H4 (cell line): Measurements from ENCODE around the gene DEFB128. TPM values are rescaled to one million over a fixed set of nuclear protein-coding genes. Genes with fewer than 3 reads are reported as not detected.
A peak's percentile ranks its signal among the peaks of the same experiment; 100 is the strongest.
"Not testable (repeated sequence)": the region's sequence is repeated elsewhere in the genome, so short reads cannot be mapped to it uniquely, and the experiment has no call there.

Experiments used
- DNase-seq: peaks from one replicate; pipeline ENCODE4 v3.0.0-alpha.2; 2015; ENCODE audit warnings: low spot score
- total RNA-seq: library from RNA; depleted of rRNA; stranded (reverse); fragments of >200 nt; shearing (Covaris generic); gene quantifications from 2 replicates; pipeline ENCODE4 v1.2.3, GENCODE V29; 2014; rRNA removed

Gene DEFB128
- total RNA-seq: not detected in 2 replicates

- DNase-seq: no peak
These were observed at the start of gene DEFB128 for GRCh38 chr20:189611-190010. Gene DEFB128 (minus strand): TSS chr20:189711. CDS start chr20:189623, 88 bp downstream.

DNA sequence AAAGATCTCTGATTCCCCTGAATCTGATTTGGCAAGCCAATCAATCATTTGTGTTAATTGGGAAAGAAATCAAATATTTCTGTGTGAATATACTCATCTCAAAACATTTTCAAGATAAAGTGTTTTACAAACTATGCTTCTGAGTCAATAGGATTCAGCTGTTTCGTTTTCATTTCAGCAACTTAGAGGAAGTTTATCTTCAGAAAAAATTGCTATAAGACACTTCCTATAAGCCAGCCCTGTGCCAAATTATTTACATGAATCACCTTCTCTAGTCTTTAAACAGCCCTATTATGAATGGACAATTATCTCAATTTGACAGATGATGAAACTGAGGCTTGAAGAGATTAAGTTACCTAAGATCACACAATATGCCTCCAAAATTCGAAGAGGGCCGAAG, 48.4 kb upstream of the DEFB128 start:
- no peak for DNase-seq

- no peak for DNase-seq
These were observed 48.0 kb upstream of the DEFB128 start for GRCh38 chr20:237489-237888.

- DNase-seq: no peak
These were observed 46.4 kb upstream of the DEFB128 start for GRCh38 chr20:235891-236290.

DNA sequence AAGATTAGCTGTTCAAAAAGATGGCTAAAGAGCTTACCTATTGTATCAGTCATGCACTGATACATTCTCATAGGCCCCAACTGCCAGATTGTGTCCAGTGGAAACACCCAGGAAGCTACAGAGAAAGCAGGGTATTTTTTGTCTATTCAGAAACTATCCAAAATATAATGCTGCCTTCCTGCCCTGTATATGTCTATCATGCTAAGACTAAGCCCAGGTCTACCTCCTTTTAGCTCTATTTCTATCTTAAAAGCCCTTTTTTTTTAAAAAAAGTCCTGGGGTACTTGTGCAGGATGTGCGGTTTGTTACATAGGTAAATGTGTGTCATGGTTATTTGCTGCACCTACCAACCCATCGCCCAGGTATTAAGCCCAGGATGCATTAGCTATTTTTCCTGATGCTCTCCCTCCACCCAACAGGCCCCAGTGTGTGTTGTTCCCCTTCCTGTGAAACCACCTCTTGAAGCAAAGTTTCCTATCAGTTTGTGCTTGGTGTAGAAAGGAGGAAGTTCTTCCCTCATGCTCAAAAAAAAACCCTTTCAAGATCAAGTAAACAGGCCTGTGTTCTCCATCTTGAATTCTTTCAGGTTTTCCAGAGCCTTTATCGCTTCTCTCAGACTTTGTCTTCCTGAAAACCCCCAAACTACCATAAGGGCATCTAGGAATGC, 38.1 kb upstream of the DEFB128 start:
- no peak for DNase-seq

DNA sequence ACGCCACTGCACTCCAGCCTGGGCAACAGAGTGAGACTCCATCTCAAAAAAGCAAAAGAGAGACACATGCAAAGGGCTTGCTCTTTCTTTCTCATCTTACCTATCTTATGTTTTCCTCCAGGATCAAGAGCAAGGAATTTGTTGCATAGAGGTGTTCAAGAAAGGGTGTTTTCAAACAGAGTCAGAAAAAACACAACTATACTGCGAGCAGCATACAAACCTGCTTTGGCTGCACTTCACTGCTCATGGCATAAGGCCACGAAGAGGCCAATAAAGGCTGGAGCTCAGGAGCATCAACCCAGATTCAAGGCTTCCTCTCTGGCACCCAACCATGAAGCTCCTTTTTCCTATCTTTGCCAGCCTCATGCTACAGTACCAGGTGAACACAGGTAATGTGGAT, 37.4 kb upstream of the DEFB128 start, which contains the start of gene DEFB129:
TSS of gene DEFB129 (plus strand) at position 301 of the 400 bp plus-strand sequence. CDS start at position 332, 31 bp downstream.
- no peak for DNase-seq

- DNase-seq: not testable (repeated sequence)
These were observed 36.4 kb upstream of the DEFB128 start for GRCh38 chr20:225879-226278.

- DNase-seq: no peak
These were observed 31.8 kb upstream of the DEFB128 start for GRCh38 chr20:221258-221830.

DNA sequence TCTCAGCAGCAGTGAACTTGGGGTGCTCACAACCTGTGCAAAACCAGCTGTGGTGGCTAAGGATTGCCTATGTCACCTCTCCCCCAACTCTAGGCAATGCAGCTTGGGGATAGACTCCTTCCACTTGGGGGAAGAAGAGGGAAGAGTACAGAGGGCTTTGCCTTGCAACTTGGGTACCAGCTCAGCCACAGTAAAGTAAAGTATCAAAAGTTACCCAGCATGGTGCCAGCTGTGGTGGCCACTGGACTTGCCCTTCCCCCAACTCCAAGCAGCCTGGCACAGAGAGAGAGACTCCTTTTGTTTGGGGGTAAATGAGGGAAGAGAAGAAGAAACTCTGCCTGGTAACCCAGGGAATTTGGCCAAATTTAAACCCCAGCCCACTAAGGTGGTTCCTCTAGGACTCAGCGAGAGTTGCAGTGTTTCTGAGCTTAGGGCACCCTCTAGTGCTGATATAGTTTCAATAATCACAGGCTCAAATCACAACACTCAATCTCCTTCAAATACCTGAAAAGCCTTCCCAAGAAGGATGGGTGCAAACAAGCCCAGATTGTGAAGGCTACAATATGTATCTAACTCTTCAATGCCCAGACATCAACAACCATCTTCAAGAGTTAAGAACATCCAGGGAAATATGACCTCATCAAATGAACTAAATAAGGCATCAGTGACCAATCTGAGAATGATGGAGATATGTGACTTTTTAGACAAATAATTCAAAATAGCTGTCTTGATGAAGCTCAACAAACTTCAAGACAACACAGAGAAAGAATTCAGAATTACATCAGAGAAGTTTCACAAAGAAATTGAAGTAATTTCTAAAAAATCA, 30.0 kb upstream of the DEFB128 start:
- DNase-seq: peak; percentile 19

DNA sequence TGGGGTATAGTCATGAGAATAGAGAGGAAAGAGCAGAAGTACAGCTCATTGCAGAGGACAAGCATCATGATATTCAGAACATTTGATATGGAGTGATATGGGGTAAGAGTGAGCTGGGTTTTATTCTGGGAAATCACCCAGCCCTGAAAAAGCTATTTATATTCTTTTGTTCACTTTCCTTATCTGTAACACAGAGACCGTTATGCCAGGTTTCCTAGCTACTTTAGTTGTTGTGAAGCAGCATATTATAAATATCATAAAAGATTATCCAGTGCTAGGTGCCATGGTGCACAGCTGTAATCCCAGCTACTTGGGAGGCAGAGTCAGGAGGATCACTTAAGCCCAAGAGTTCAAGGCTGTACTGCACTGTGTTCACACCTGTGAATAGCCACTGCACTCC, 27.8 kb upstream of the DEFB128 start:
- DNase-seq: no peak

DNA sequence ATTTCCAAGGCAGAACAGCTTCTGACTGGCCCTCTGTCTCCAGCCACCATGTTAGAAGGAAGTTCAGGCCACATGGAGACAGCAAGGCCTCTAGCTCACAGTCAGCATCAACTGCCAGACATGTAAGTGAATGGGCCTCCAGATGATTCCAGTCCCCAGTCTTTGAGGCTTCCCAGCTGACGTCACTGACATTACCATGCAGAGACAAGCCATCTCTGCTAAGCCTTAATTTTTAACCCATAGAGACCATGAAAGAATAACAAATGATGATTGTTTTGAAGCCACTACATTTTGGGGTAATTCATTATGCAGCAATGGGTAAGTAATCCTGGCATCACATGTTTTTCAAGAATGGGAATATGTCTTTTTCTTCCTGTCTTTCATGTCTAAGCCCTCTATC, 26.3 kb upstream of the DEFB128 start:
- no peak for DNase-seq

- no peak for DNase-seq
These were observed 24.9 kb upstream of the DEFB128 start for GRCh38 chr20:214383-214782.

DNA sequence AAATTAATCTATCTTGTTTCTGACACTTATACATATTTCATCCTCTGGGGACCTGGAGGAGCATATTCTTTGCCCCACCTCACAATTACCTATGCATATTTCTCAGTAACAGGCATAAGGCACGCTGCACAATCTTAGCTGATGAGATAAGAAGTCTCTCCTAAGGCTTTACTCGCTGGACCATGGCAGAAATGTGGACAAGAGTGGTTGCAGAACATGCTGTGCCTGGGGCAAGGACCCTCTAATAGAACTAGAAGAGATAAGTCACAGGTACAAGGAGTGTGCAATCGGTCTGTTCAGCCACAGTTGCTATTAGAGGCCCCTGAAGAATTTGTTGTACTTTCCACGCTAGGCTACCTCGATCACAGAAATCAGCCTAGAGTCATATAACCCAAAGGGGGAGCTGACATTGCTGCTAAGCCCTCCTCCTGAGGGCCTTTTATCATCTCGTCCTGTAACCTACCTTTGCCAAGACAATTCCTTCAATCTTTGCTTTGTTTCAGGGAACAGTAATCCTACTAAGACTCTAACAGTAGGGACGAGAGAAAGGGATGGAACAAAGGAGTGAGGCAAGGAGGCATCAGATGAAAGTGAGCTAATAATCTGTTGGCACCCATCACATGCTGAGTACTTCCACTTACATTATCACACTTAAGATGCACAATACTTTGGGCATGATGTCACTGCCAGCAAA, 21.4 kb upstream of the DEFB128 start:
- DNase-seq: no peak

GRCh38 chr20:208942-209566, 19.5 kb upstream of the DEFB128 start:
- DNase-seq: peak; percentile 61

DNA sequence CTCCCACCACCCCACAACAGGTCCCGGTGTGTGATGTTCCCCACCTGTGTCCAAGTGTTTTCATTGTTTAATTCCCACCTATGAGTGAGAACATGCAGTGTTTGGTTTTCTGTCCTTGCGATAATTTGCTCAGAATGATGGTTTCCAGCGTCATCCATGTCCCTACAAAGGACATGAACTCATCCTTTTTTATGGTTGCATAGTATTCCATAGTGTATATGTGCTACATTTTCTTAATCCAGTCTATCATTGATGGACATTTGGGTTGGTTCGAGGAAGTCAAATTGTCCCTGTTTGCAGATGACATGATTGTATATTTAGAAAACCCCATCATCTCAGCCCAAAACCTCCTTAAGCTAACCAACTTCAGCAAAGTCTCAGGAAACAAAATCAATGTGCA, 14.1 kb upstream of the DEFB128 start:
- not testable (repeated sequence) for DNase-seq

- DNase-seq: peak; percentile 82
These were observed 10.5 kb upstream of the DEFB128 start for GRCh38 chr20:199996-200395.

DNA sequence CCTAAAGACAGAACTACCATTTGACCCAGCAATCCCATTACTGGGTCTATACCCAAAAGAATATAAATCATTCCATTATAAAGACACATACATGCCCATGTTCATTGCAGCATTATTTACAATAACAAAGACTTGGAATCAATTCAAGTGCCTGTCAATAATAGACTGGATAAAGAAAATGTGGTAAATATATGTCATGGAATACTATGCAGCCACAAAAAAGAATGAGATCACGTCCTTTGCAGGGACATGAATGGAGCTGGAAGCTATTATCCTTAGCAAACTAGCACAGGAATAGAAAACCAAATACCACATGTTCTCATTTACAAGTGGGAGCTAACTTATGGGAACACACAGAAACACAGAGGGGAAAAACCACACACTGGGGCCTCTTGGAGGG, 8.7 kb upstream of the DEFB128 start:
- DNase-seq: no peak

DNA sequence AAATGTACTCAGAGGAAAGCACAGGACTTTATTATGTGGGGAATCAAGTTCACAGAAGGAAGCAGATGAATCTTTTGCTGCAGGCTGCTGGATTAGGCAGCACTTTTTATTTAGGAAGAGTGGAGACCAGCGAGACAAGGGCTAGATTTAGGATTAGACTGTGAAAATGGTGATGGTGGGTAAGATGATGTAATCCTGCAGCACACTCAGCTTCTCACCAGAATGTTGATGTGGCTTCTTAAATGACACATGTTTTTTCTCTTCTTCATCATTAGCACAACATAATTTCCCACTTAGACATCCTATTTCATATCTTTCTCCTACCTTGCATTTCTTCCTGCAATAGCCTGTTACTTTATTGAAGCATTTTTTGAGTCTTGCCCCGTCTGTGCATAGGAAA, 1.8 kb downstream of the DEFB128 start:
- DNase-seq: no peak

- no peak for DNase-seq
These were observed 5.2 kb downstream of the DEFB128 start for GRCh38 chr20:184288-184687.

GRCh38 chr20:168876-169275, 20.6 kb downstream of the DEFB128 start:
- DNase-seq: no peak

GRCh38 chr20:164618-165017, 24.9 kb downstream of the DEFB128 start:
- DNase-seq: no peak

- DNase-seq: no peak
These were observed 32.4 kb downstream of the DEFB128 start, which contains the start of gene DEFB127 for GRCh38 chr20:157154-157553. Gene DEFB127 (plus strand): TSS chr20:157454. CDS start chr20:157545, 91 bp downstream.
